Panc1 (cell line): Measurements from ENCODE around the gene GRK1.

ENCODE experiments used
- POLR2AphosphoS5 ChIP-seq: IDR thresholded peaks from 2 replicates; pipeline ENCODE4 v1.6.1; 2012; ENCODE audit warnings: mild to moderate bottlenecking, low read depth, low read length, moderate library complexity
- REST ChIP-seq, 2 experiments: IDR thresholded peaks; 2 replicates each; pipeline ENCODE4 v1.6.1; 2011 to 2012; ENCODE audit warnings: low read depth in 2 of 2, control low read depth in 1 of 2, low read length in 1 of 2, mild to moderate bottlenecking in 1 of 2, moderate library complexity in 1 of 2; ENCODE audit not compliant: insufficient read depth in 1 of 2
- SIN3A ChIP-seq: IDR thresholded peaks from 2 replicates; pipeline ENCODE4 v1.6.1; 2012; ENCODE audit warnings: low read depth, mild to moderate bottlenecking, low read length, moderate library complexity, borderline replicate concordance; ENCODE audit not compliant: insufficient read depth
- TCF7L2 ChIP-seq: IDR thresholded peaks from 2 replicates; pipeline ENCODE4 v1.6.1; 2011; ENCODE audit warnings: mild to moderate bottlenecking, low read depth, low read length, inconsistent platforms
- TF ChIP-seq, protein P1 (sequence below): fragments of 450-650 bp; IDR thresholded peaks from 2 replicates; pipeline ENCODE4 v1.5.1; 2017; ENCODE audit warnings: mild to moderate bottlenecking

DNA sequence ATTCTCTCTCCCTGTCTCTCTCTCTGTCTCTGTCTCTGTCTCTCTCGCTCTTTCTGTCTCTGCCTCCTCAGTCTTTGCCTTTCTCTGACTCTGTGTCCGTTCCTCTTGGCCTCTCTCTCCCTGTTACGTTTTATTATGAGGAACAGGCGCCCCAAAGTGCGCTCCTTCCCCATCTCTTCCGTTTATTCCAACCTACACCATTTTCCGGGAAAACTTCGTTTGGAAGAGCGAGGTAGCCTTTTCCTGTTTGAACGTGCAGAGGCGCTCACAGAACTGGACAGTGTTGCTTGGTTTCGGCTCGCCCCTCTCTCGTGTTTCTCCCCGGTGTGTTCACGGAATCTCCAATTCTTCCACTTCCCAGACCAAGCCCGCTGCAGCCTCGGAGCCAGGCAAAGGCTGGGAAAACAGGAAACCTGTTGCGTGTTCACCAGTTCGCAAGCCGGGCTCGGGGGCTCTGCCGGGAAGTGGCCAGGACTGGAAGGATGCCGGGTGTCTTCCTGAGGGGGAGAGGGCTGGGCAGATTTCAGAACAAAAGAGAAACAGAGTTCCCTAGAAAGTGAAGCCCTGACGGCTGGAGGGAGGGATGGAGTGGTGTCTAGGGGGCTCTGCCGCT lies 92.6 kb downstream of the GRK1 start:
- TF ChIP-seq POLR2AphosphoS5 (no peak), REST (IDR thresholded peaks at IDR 0.05; ENCODE audit: insufficient read depth in 1 of 2, low read depth in 2 of 2, low read length in 1 of 2) (no peak), TCF7L2 (no peak), SIN3A (no peak)
- TF ChIP-seq, protein P1, sequence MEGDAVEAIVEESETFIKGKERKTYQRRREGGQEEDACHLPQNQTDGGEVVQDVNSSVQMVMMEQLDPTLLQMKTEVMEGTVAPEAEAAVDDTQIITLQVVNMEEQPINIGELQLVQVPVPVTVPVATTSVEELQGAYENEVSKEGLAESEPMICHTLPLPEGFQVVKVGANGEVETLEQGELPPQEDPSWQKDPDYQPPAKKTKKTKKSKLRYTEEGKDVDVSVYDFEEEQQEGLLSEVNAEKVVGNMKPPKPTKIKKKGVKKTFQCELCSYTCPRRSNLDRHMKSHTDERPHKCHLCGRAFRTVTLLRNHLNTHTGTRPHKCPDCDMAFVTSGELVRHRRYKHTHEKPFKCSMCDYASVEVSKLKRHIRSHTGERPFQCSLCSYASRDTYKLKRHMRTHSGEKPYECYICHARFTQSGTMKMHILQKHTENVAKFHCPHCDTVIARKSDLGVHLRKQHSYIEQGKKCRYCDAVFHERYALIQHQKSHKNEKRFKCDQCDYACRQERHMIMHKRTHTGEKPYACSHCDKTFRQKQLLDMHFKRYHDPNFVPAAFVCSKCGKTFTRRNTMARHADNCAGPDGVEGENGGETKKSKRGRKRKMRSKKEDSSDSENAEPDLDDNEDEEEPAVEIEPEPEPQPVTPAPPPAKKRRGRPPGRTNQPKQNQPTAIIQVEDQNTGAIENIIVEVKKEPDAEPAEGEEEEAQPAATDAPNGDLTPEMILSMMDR: no peak
